Measurements from ENCODE around the gene CEP104. TPM values are rescaled to one million over a fixed set of nuclear protein-coding genes. Genes with fewer than 3 reads are reported as not detected.

The CEP104 gene
- polyA plus RNA-seq, 1 of the 3 experiments (the other 2 are of a cell fraction): 19.2 TPM

DNA sequence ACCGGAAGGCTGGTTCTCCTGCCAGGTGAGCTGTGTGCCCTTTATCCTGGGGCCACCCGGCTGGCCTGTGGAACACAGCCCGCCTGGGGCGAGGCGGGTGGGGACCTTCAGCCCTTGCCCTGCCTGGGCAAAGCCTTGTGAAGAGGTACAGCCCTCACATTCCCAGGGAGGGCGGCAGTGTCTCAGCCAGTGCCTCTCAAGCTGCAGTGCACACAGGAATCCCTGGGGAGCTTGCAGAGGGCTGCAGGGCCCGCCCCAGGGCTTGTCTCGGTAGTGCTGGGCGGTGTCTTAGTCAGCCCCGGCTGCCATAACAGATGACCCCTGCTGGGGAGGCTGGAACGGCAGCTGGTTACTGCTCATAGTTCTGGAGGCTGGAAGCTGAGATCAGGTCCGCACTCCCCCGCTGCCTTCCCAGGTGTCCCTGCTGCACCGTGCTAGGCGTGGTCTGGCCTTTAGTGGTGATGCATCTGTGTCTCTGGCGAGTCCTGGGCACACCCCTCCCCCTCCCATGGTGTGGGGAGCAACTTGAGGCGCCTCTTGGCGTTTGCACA lies 12.8 kb upstream of the CEP104 start:
- Histone ChIP-seq H3K4me3 (ENCODE audit: low read depth in 2 of 2, low read length in 1 of 2) (no peak overlapping the region), H3F3A (replicated peaks; ENCODE audit: insufficient read depth) (peaks cover 3% of the 10 kb centered on the region), H3K4me1 (ENCODE audit: control insufficient read depth in 1 of 2, insufficient read depth in 2 of 2, low read depth in 1 of 2, low read length in 1 of 2) (no peaks in the 10 kb centered on the region), H3K36me3 (replicated peaks in 1 of 2; ENCODE audit: control insufficient read depth in 1 of 2, insufficient read depth in 2 of 2, low read length in 1 of 2) (peaks cover 0 to 8% of the 10 kb centered on the region in 2 experiments), H3K27me3 (ENCODE audit: insufficient read depth) (no peaks in the 10 kb centered on the region), H3K79me2 (ENCODE audit: insufficient read depth) (no peaks in the 10 kb centered on the region), H3K27ac (ENCODE audit: low read depth in 2 of 2, low read length in 1 of 2) (no peak overlapping the region), H2AFZ (ENCODE audit: low read depth) (no peak overlapping the region), H3K4me2 (no peak overlapping the region), H3K9ac (no peak overlapping the region), H3K9me3 (no peaks in the 10 kb centered on the region), H4K20me1 (ENCODE audit: insufficient read depth) (no peaks in the 10 kb centered on the region), H3K9me2 (no peaks in the 10 kb centered on the region)
- no peak for DNase-seq
- POLR2A ChIA-PET: no interaction called here
- CTCF ChIA-PET: interaction anchor here (1.2 kb wide), 1 partner anchor 21 kb away, joined by 3 read pairs; no protein-coding TSS in a partner anchor
- WGBS (ENCODE audit: low lambda C conversion rate): no CpG with 5 or more reads among the region's 18 CpGs
- TF ChIP-seq MXI1 (IDR thresholded peaks at IDR 0.05; ENCODE audit: low read depth, low read length) (no peak), NRF1 (IDR thresholded peaks at IDR 0.05; ENCODE audit: low read depth, low read length) (no peak), CHD2 (IDR thresholded peaks at IDR 0.05; ENCODE audit: low read length, partially characterized antibody) (no peak), RCOR1 (IDR thresholded peaks at IDR 0.05; ENCODE audit: low read length) (no peak), MEF2A (IDR thresholded peaks at IDR 0.05; ENCODE audit: borderline replicate concordance, low read depth) (no peak), EP300 (IDR thresholded peaks at IDR 0.05; ENCODE audit: borderline replicate concordance in 1 of 2, low read depth in 1 of 2, low read length in 1 of 2) (no peak), FOSL2 (IDR thresholded peaks at IDR 0.05; ENCODE audit: borderline replicate concordance, low read depth) (no peak), TAF1 (IDR thresholded peaks at IDR 0.05; ENCODE audit: borderline replicate concordance, low read depth, low read length) (no peak)

GRCh38 chr1:3868464-3869006 lies 11.5 kb upstream of the CEP104 start:
- H3K9me3 ChIP-seq: no peaks in the 10 kb centered on the region
- H3K27me3 ChIP-seq (ENCODE audit: insufficient read depth): no peaks in the 10 kb centered on the region
- WGBS (ENCODE audit: low lambda C conversion rate): 74% methylated on average over 9 of the region's 13 CpGs
- no peaks in the 10 kb centered on the region for H3F3A ChIP-seq (replicated peaks; ENCODE audit: insufficient read depth)
- CTCF ChIA-PET: interaction anchor here (1.4 kb wide), 1 partner anchor 13 kb away, joined by 3 read pairs; no protein-coding TSS in a partner anchor
- H3K4me1 ChIP-seq (ENCODE audit: control insufficient read depth in 1 of 2, insufficient read depth in 2 of 2, low read depth in 1 of 2, low read length in 1 of 2): no peaks in the 10 kb centered on the region
- H4K20me1 ChIP-seq (ENCODE audit: insufficient read depth): no peaks in the 10 kb centered on the region
- no peak overlapping the region for H3K9ac ChIP-seq
- no peak overlapping the region for H3K27ac ChIP-seq (ENCODE audit: low read depth in 2 of 2, low read length in 1 of 2)
- H3K4me2 ChIP-seq: no peak overlapping the region
- no peak for DNase-seq
- TF ChIP-seq FOSL2 (IDR thresholded peaks at IDR 0.05; ENCODE audit: borderline replicate concordance, low read depth) (no peak), GABPA (IDR thresholded peaks at IDR 0.05; ENCODE audit: low read depth) (no peak), TEAD4 (IDR thresholded peaks at IDR 0.05; ENCODE audit: borderline replicate concordance, insufficient read depth) (no peak), RFX5 (IDR thresholded peaks at IDR 0.05; ENCODE audit: low read length) (no peak), MXI1 (IDR thresholded peaks at IDR 0.05; ENCODE audit: low read depth, low read length) (no peak)
- H3K4me3 ChIP-seq (ENCODE audit: low read depth in 2 of 2, low read length in 1 of 2): no peak overlapping the region
- peaks cover 0 to 5% of the 10 kb centered on the region in 2 experiments for H3K36me3 ChIP-seq (replicated peaks in 1 of 2; ENCODE audit: control insufficient read depth in 1 of 2, insufficient read depth in 2 of 2, low read length in 1 of 2)
- no peak overlapping the region for H2AFZ ChIP-seq (ENCODE audit: low read depth)
- no peaks in the 10 kb centered on the region for H3K9me2 ChIP-seq
- POLR2A ChIA-PET: interaction anchor here (1.1 kb wide), 1 partner anchor 11 kb away, joined by 3 read pairs; the partner anchor contains the start of genes CEP104 and DFFB
- no peaks in the 10 kb centered on the region for H3K79me2 ChIP-seq (ENCODE audit: insufficient read depth)

Measured in SK-N-SH (cell line).